ENCODE results near the gene BOD1L1. TPM values are rescaled to one million over a fixed set of nuclear protein-coding genes. Genes with fewer than 3 reads are reported as not detected.

BOD1L1 gene
- total RNA-seq, 4 donors from 2014 or later = 36.9 to 74.1 (median 49.6) TPM

GRCh38 chr4:13539047-13539618 is 88.4 kb downstream of the BOD1L1 start:
- TF ChIP-seq POLR2A (IDR thresholded peaks at IDR 0.05) (no peak), CTCF (IDR thresholded peaks at IDR 0.05) (no peak)
- H3K9me3 ChIP-seq = no peaks in the 10 kb centered on the region
- H3K27me3 ChIP-seq = peaks cover 71% of the 10 kb centered on the region
- H3K27ac ChIP-seq = no peak overlapping the region
- WGBS, 2 donors = 8% methylated on average over 23 of the region's 23 CpGs
- no peaks in the 10 kb centered on the region for H3K36me3 ChIP-seq
- DNase-seq = no peak
- no peak overlapping the region for H3K4me3 ChIP-seq (replicated peaks in 1 of 3)
- intact Hi-C loops (cut with DNase I) = no loop called here
- H3K4me1 ChIP-seq = peaks cover 8 to 32% of the 10 kb centered on the region in 2 donors

- DNase-seq = no peak
- no peak overlapping the region for H3K27ac ChIP-seq
- 21 to 29% methylated on average over 16 of the region's 16 CpGs for WGBS, 2 donors
Measured at GRCh38 chr4:13538427-13538973, 89.0 kb downstream of the BOD1L1 start.

GRCh38 chr4:13537832-13538177 is 89.7 kb downstream of the BOD1L1 start:
- H3K27ac ChIP-seq = no peak overlapping the region
- peaks cover 8 to 26% of the 10 kb centered on the region in 2 donors for H3K4me1 ChIP-seq
- H3K36me3 ChIP-seq = no peaks in the 10 kb centered on the region
- no peak for TF ChIP-seq CTCF (IDR thresholded peaks at IDR 0.05)
- H3K9me3 ChIP-seq = no peaks in the 10 kb centered on the region
- H3K27me3 ChIP-seq = peaks cover 67% of the 10 kb centered on the region
- DNase-seq = no peak
- no peak overlapping the region for H3K4me3 ChIP-seq (replicated peaks in 1 of 3)
- 7 to 29% methylated on average over 8 to 10 of the region's 10 CpGs for WGBS, 2 donors
- intact Hi-C loops (cut with DNase I) = no loop called here

More at GRCh38 chr4:13538427-13538973, 89.0 kb downstream of the BOD1L1 start:
- no peak for TF ChIP-seq POLR2A (IDR thresholded peaks at IDR 0.05)
- H3K9me3 ChIP-seq = no peaks in the 10 kb centered on the region
- no peaks in the 10 kb centered on the region for H3K36me3 ChIP-seq
- H3K27me3 ChIP-seq = peaks cover 71% of the 10 kb centered on the region
- H3K4me1 ChIP-seq = peaks cover 8 to 26% of the 10 kb centered on the region in 2 donors
- intact Hi-C loops (cut with DNase I) = no loop called here
- H3K4me3 ChIP-seq (replicated peaks in 1 of 3) = no peak overlapping the region

GRCh38 chr4:13537011-13537831 is 90.3 kb downstream of the BOD1L1 start:
- Histone ChIP-seq H3K27me3 (peaks cover 67% of the 10 kb centered on the region), H3K9me3 (no peaks in the 10 kb centered on the region), H3K27ac (no peak overlapping the region), H3K36me3 (no peaks in the 10 kb centered on the region), H3K4me1 (peaks cover 7 to 22% of the 10 kb centered on the region in 2 donors), H3K4me3 (replicated peaks in 1 of 3) (no peak overlapping the region)
- intact Hi-C loops (cut with DNase I) = no loop called here
- no peak for DNase-seq
- no peak for TF ChIP-seq POLR2A (IDR thresholded peaks at IDR 0.05)
- TF ChIP-seq CTCF (IDR thresholded peaks at IDR 0.05) = no peak
- WGBS, 2 donors = 15 to 33% methylated on average over 33 to 34 of the region's 34 CpGs

- Histone ChIP-seq H3K9me3 (no peaks in the 10 kb centered on the region), H3K4me3 (replicated peaks in 1 of 3) (no peak overlapping the region), H3K27me3 (peaks cover 70% of the 10 kb centered on the region), H3K4me1 (peaks cover under 1 to 16% of the 10 kb centered on the region in 2 donors), H3K27ac (no peak overlapping the region), H3K36me3 (no peaks in the 10 kb centered on the region)
- no peak for DNase-seq
- no peak for TF ChIP-seq POLR2A (IDR thresholded peaks at IDR 0.05)
- 25 to 36% methylated on average over 6 of the region's 6 CpGs for WGBS, 2 donors
- intact Hi-C loops (cut with DNase I) = no loop called here
Measured at GRCh38 chr4:13536607-13537006, 90.9 kb downstream of the BOD1L1 start.
